ENCODE results near the gene DHRS7C. TPM values are rescaled to one million over a fixed set of nuclear protein-coding genes. Genes with fewer than 3 reads are reported as not detected.

DHRS7C gene
- total and polyA plus RNA-seq, 2 donors (not counting 1 experiment from before 2014, with no cell fraction given) = not detected

DNA sequence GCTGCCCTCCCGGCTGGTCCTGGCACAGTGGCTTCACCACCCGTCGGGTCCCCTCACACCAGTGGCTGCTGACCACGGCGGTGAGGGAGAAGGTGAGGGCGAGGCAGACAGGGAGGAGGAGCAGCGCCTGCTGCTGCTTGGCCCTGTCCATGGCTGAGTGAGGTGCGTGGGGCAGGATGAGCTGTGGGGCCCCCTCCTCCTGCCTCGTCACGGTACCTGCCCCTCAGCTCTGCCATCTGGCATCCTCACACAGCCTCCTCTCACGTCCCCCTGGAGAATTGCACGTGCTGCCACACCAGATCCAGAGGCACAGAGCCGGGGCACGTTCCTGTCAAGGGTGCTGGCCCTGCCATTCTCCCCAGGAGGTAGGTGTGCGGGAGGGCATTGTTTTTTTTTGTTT is 30.5 kb upstream of the DHRS7C start, which contains the start of gene GSG1L2:
GSG1L2 (minus strand) TSS at position 159 of the 400 bp plus-strand sequence; CDS start at position 151, 8 bp downstream.
- DNase-seq (no peak), ATAC-seq (ENCODE audit: low read depth) (no peak)
- Histone ChIP-seq H3K9me3 (ENCODE audit: control extremely low read depth in 1 of 3, control insufficient read depth in 2 of 3, insufficient read depth in 1 of 3, low read length in 2 of 3) (peaks cover 0 to 9% (median 0%) of the 10 kb centered on the region in 3 donors), H3K4me1 (ENCODE audit: control insufficient read depth in 2 of 2, insufficient read depth in 2 of 2, low read length in 2 of 2) (no peaks in the 10 kb centered on the region), H3K79me2 (ENCODE audit: control insufficient read depth, insufficient read depth, low read length) (no peaks in the 10 kb centered on the region), H4K20me1 (ENCODE audit: control insufficient read depth, insufficient read depth, low read length, poor library complexity, severe bottlenecking) (no peaks in the 10 kb centered on the region), H3K4me3 (ENCODE audit: control extremely low read depth in 1 of 5, extremely low read depth in 1 of 5, insufficient read depth in 1 of 5, low read depth in 2 of 5, low read length in 4 of 5) (no peak within 1 kb of the TSS), H3K36me3 (replicated peaks in 1 of 2; ENCODE audit: control extremely low read depth in 1 of 2, control insufficient read depth in 1 of 2, extremely low read depth in 1 of 2, insufficient read depth in 2 of 2, low read length in 1 of 2) (no peaks in the 10 kb centered on the region), H3K27ac (ENCODE audit: low read length in 2 of 2) (no peak within 1 kb of the TSS), H3K4me2 (replicated peaks; ENCODE audit: low read depth, low read length, poor library complexity, severe bottlenecking) (no peak within 1 kb of the TSS), H2AFZ (ENCODE audit: insufficient read depth, low read depth, low read length, poor library complexity, severe bottlenecking) (no peak within 1 kb of the TSS), H3K27me3 (replicated peaks in 1 of 4; ENCODE audit: control extremely low read depth in 1 of 4, control insufficient read depth in 3 of 4, insufficient read depth in 4 of 4, low read length in 3 of 4) (peaks cover 0 to 2% (median 0%) of the 10 kb centered on the region in 4 experiments), H3K9ac (ENCODE audit: low read length) (no peak within 1 kb of the TSS)
- Mint-ChIP-seq H3K27me3 (peaks cover 11% of the 10 kb centered on the region), H3K4me1 (no peaks in the 10 kb centered on the region), H3K9me3 (ENCODE audit: insufficient read depth) (no peaks in the 10 kb centered on the region), H3K4me3 (no peak within 1 kb of the TSS), H3K27ac (no peak within 1 kb of the TSS)
- ChIA-PET CTCF (no interaction called here), POLR2A (no interaction called here)
- WGBS (ENCODE audit: insufficient coverage) = 64% methylated on average over 14 of the region's 15 CpGs
- intact Hi-C loops (cut with micrococcal nuclease) = no loop called here
- TF ChIP-seq, protein P1, sequence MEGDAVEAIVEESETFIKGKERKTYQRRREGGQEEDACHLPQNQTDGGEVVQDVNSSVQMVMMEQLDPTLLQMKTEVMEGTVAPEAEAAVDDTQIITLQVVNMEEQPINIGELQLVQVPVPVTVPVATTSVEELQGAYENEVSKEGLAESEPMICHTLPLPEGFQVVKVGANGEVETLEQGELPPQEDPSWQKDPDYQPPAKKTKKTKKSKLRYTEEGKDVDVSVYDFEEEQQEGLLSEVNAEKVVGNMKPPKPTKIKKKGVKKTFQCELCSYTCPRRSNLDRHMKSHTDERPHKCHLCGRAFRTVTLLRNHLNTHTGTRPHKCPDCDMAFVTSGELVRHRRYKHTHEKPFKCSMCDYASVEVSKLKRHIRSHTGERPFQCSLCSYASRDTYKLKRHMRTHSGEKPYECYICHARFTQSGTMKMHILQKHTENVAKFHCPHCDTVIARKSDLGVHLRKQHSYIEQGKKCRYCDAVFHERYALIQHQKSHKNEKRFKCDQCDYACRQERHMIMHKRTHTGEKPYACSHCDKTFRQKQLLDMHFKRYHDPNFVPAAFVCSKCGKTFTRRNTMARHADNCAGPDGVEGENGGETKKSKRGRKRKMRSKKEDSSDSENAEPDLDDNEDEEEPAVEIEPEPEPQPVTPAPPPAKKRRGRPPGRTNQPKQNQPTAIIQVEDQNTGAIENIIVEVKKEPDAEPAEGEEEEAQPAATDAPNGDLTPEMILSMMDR (IDR thresholded peaks at IDR 0.05) = no peak
- TF ChIP-seq EZH2 (IDR thresholded peaks at IDR 0.05; ENCODE audit: borderline replicate concordance, insufficient read depth, low read depth, low read length, poor library complexity, severe bottlenecking) = no peak

DNA sequence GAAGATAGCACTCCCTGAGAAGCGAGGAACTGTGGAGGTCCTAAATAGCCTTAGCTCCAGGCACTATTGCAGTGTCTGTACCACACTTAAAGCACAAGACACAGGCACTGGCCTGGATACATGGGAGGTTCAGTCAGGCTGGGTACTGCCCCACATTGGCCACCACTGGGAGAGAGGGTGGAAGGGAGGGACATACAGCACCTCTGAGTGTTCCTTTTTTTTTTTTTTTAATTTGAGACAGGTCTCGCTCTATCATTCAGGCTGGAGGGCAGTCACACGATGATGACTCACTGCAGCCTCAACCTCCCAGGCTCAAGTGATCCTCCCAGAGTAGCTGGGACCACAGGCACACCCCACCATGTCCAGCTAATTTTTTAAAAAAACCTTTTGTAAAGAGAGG is 29.1 kb upstream of the DHRS7C start:
- Mint-ChIP-seq H3K4me1 (no peaks in the 10 kb centered on the region), H3K4me3 (no peak overlapping the region), H3K27me3 (peaks cover 11% of the 10 kb centered on the region), H3K9me3 (ENCODE audit: insufficient read depth) (peaks cover 6% of the 10 kb centered on the region), H3K27ac (no peak overlapping the region)
- Histone ChIP-seq H3K9me3 (ENCODE audit: control extremely low read depth in 1 of 3, control insufficient read depth in 2 of 3, insufficient read depth in 1 of 3, low read length in 2 of 3) (peaks cover 0 to 9% (median 0%) of the 10 kb centered on the region in 3 donors), H3K4me1 (ENCODE audit: control insufficient read depth in 2 of 2, insufficient read depth in 2 of 2, low read length in 2 of 2) (no peaks in the 10 kb centered on the region), H4K20me1 (ENCODE audit: control insufficient read depth, insufficient read depth, low read length, poor library complexity, severe bottlenecking) (no peaks in the 10 kb centered on the region), H3K4me3 (ENCODE audit: control extremely low read depth in 1 of 5, extremely low read depth in 1 of 5, insufficient read depth in 1 of 5, low read depth in 2 of 5, low read length in 4 of 5) (no peak overlapping the region), H3K4me2 (replicated peaks; ENCODE audit: low read depth, low read length, poor library complexity, severe bottlenecking) (no peak overlapping the region), H3K36me3 (replicated peaks in 1 of 2; ENCODE audit: control extremely low read depth in 1 of 2, control insufficient read depth in 1 of 2, extremely low read depth in 1 of 2, insufficient read depth in 2 of 2, low read length in 1 of 2) (no peaks in the 10 kb centered on the region), H3K79me2 (ENCODE audit: control insufficient read depth, insufficient read depth, low read length) (no peaks in the 10 kb centered on the region), H3K9ac (ENCODE audit: low read length) (no peak overlapping the region), H3K27me3 (replicated peaks in 1 of 4; ENCODE audit: control extremely low read depth in 1 of 4, control insufficient read depth in 3 of 4, insufficient read depth in 4 of 4, low read length in 3 of 4) (peaks cover 0 to 2% (median 0%) of the 10 kb centered on the region in 4 experiments), H2AFZ (ENCODE audit: insufficient read depth, low read depth, low read length, poor library complexity, severe bottlenecking) (no peak overlapping the region), H3K27ac (ENCODE audit: low read length in 2 of 2) (no peak overlapping the region)
- ChIA-PET CTCF (no interaction called here), POLR2A (no interaction called here)
- no peak for TF ChIP-seq EZH2 (IDR thresholded peaks at IDR 0.05; ENCODE audit: borderline replicate concordance, insufficient read depth, low read depth, low read length, poor library complexity, severe bottlenecking)
- TF ChIP-seq, protein P1 (IDR thresholded peaks at IDR 0.05) = no peak
- DNase-seq (no peak), ATAC-seq (ENCODE audit: low read depth) (no peak)
- WGBS (ENCODE audit: insufficient coverage) = 100% methylated on average over 2 of the region's 3 CpGs
- intact Hi-C loops (cut with micrococcal nuclease) = no loop called here
